HUES6 (cell line): ENCODE data around the gene IL9R.
"Not testable (repeated sequence)": the region's sequence is repeated elsewhere in the genome, so short reads cannot be mapped to it uniquely, and the experiment has no call there.

Source experiments
- H3K27ac ChIP-seq: 2 replicates; pipeline ENCODE4 v1.7.0; 2013; ENCODE audit warnings: low read depth, mild to moderate bottlenecking, low read length, inconsistent platforms
- H3K27me3 ChIP-seq: 2 replicates; pipeline ENCODE4 v1.6.1; 2013; ENCODE audit warnings: low read length; ENCODE audit not compliant: control insufficient read depth, insufficient read depth
- H3K36me3 ChIP-seq: 2 replicates; pipeline ENCODE4 v1.6.1; 2013; ENCODE audit warnings: low read length; ENCODE audit not compliant: control insufficient read depth, insufficient read depth
- H3K4me1 ChIP-seq: 2 replicates; pipeline ENCODE4 v1.6.1; 2013; ENCODE audit warnings: low read length; ENCODE audit not compliant: control insufficient read depth, insufficient read depth
- H3K4me3 ChIP-seq: 2 replicates; pipeline ENCODE4 v1.5.1; 2013; ENCODE audit warnings: low read depth, low read length
- H3K9ac ChIP-seq: one replicate; pipeline ENCODE4 v1.6.1; 2013; ENCODE audit warnings: mild to moderate bottlenecking, low read length
- H3K9me3 ChIP-seq: 2 replicates; pipeline ENCODE4 v1.6.1; 2013; ENCODE audit warnings: low read depth, low read length; ENCODE audit not compliant: control insufficient read depth, insufficient read depth

The IL9R gene

DNA sequence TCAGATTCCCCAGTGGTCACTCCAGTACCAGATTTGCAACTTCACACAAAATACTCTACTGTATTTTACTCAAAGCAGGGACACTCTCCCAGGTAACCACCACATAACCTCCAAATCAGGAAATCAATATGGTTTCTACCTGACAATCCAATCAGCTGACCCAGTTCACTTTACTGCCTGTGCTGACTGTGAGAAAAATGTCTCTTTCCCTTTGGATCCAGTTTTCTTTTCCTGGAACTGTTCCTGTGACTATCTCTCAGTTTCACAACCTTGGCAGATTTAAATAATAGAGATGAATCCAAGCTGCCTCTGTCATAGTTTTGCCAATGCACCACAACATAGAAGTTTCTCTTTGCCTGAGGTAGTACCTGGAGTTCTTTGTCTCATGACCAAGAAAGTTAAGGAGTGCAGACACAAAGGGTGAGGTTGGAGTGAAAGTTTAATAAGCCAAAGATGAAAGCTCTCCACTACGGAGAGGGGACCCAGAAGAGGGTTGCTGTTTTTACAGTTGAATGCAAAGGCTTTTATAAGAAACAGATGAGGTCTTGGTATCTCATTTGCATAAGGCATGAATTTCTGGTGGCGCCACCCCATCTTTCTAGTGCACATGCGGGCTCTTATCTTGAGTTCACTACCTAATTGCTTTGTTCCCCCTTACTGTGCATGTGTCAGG lies 29.7 kb upstream of the IL9R start:
- Histone ChIP-seq H3K4me1 (no peaks in the 10 kb centered on the region), H3K27ac (no peak overlapping the region), H3K4me3 (no peak overlapping the region), H3K9ac (no peak overlapping the region), H3K36me3 (no peaks in the 10 kb centered on the region), H3K9me3 (peaks cover 56% of the 10 kb centered on the region), H3K27me3 (no peaks in the 10 kb centered on the region)

DNA sequence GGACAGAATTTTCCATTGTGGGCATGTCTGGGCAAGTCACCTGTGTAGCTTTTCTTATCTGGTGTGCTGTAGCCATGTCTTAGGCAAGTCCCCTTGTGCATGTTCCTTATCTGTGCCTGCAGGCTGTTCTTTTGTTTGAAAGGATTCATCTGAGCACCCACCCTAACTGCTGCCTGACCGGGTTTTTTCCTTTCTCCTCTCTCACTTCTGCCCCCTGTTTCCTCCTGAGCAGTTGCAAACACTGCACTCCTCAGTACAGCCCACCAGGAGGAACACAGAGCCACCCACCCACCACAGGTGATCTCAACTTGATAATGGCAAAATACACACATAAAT lies 29.2 kb upstream of the IL9R start:
- Histone ChIP-seq H3K27ac (no peak overlapping the region), H3K27me3 (no peaks in the 10 kb centered on the region), H3K4me1 (no peaks in the 10 kb centered on the region), H3K9me3 (peaks cover 51% of the 10 kb centered on the region), H3K9ac (no peak overlapping the region), H3K36me3 (no peaks in the 10 kb centered on the region), H3K4me3 (no peak overlapping the region)

- Histone ChIP-seq H3K4me1 (no peaks in the 10 kb centered on the region), H3K27me3 (no peaks in the 10 kb centered on the region), H3K4me3 (no peak overlapping the region), H3K9ac (no peak overlapping the region), H3K36me3 (no peaks in the 10 kb centered on the region), H3K9me3 (peaks cover 46% of the 10 kb centered on the region), H3K27ac (no peak overlapping the region)
Measured at GRCh38 chrX:155968791-155969190, 28.7 kb upstream of the IL9R start.

GRCh38 chrX:155971658-155972057 lies 25.8 kb upstream of the IL9R start:
- H3K9me3 ChIP-seq = peaks cover 36% of the 10 kb centered on the region
- not testable (repeated sequence) for H3K4me3 ChIP-seq

DNA sequence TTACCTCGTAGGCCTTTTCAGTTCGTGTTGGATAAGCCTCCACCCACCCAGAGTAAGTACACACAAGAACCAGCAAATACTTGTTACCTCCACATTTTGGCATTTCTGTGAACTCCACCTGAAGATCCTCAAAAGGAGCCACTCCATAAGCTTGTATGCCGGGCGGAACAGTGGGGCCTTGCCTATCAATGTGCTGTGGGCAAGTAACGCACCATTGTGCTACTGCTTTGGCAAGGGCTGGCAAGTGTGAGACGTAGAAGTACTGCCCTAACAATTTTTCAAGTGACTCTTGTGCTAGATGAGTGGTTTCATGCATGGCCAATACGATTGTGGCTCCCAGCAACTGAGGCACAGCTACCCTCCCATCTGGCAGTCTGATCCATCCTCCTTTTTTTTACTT lies 25.3 kb upstream of the IL9R start:
- H3K27me3 ChIP-seq, H3K4me1 ChIP-seq, H3K4me3 ChIP-seq, H3K36me3 ChIP-seq, H3K9ac ChIP-seq, H3K27ac ChIP-seq: not testable (repeated sequence)
- peaks cover 39% of the 10 kb centered on the region for H3K9me3 ChIP-seq

More at GRCh38 chrX:155971658-155972057, 25.8 kb upstream of the IL9R start:
- not testable (repeated sequence) for H3K9ac ChIP-seq, H3K27ac ChIP-seq, H3K4me1 ChIP-seq, H3K27me3 ChIP-seq, H3K36me3 ChIP-seq

DNA sequence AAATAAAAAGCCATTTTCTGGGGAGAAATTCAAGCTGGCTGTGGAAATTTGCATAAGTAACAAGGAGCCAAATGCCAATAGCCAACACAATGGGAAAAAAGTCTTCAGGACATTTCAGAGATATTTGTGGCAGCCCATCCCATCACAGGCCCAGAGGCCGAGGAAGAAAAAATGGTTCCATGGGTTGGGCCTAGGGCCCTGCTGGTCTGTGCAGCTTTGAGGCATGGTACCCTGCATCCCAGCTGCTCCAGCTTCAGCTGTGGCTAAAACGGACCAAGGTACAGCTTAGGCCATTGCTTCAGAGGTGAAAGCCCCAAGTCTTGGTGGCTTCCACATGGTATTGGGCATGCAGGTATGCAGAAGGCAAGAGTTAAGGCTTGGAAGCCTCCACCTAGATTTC lies 14.2 kb upstream of the IL9R start:
- Histone ChIP-seq H3K9me3 (peaks cover 52% of the 10 kb centered on the region), H3K27ac (no peak overlapping the region), H3K27me3 (no peaks in the 10 kb centered on the region), H3K4me1 (no peaks in the 10 kb centered on the region), H3K4me3 (no peak overlapping the region), H3K36me3 (no peaks in the 10 kb centered on the region), H3K9ac (no peak overlapping the region)

DNA sequence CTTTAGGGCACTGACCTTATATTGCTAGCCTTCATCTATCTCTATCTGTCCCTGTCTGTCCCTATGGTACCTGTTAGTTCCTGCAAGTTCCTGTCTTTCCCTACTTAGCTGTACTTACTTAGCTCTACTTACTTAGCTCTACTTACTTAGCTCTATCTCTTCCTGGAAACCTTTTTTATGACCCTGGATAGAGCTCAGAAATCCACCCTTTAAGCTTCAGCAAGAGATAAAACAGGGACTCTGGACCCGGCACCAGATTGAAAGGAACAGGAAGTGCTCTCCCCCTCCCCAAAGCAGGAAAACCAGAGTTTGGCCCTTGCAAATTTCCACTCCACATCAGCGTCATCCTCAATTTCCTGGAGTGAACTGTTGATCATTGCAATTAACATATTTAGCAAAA lies 12.3 kb upstream of the IL9R start:
- Histone ChIP-seq H3K9ac (no peak overlapping the region), H3K4me1 (no peaks in the 10 kb centered on the region), H3K36me3 (no peaks in the 10 kb centered on the region), H3K9me3 (peaks cover 58% of the 10 kb centered on the region), H3K4me3 (no peak overlapping the region), H3K27ac (no peak overlapping the region), H3K27me3 (no peaks in the 10 kb centered on the region)

- not testable (repeated sequence) for H3K4me3 ChIP-seq, H3K9ac ChIP-seq, H3K27ac ChIP-seq, H3K4me1 ChIP-seq, H3K36me3 ChIP-seq, H3K27me3 ChIP-seq
- H3K9me3 ChIP-seq = peaks cover 59% of the 10 kb centered on the region
Measured at GRCh38 chrX:155986995-155987394, 10.5 kb upstream of the IL9R start.

DNA sequence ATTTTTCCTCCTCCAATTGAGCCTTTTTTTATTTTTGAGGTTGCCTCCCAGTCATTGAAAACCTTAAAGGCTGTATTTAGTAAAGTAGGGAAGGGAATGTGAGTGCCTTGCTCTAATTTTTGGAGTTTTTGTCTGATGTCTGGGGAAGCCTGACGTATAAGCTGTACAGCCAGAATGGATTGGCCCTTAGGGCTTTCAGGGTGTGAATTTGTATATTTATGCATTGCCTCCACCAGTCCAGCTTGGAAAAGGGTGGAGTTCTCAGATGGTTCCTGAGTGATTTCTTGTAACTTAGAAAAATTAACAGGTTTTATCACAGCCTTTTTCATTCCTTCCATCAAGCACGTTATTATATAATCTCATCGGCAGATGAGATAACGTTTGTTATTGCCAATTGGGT lies 8.6 kb upstream of the IL9R start:
- peaks cover 44% of the 10 kb centered on the region for H3K9me3 ChIP-seq
- H3K27ac ChIP-seq = no peak overlapping the region
- H3K4me3 ChIP-seq = no peak overlapping the region
- H3K9ac ChIP-seq = no peak overlapping the region
- no peaks in the 10 kb centered on the region for H3K27me3 ChIP-seq
- H3K4me1 ChIP-seq = no peaks in the 10 kb centered on the region
- no peaks in the 10 kb centered on the region for H3K36me3 ChIP-seq

GRCh38 chrX:155993421-155993820 lies 4.1 kb upstream of the IL9R start:
- Histone ChIP-seq H3K4me3 (no peak overlapping the region), H3K27me3 (no peaks in the 10 kb centered on the region), H3K27ac (no peak overlapping the region), H3K4me1 (no peaks in the 10 kb centered on the region), H3K36me3 (no peaks in the 10 kb centered on the region), H3K9me3 (peaks cover 19% of the 10 kb centered on the region; the same call in 1 of the 2 replicates), H3K9ac (no peak overlapping the region)

DNA sequence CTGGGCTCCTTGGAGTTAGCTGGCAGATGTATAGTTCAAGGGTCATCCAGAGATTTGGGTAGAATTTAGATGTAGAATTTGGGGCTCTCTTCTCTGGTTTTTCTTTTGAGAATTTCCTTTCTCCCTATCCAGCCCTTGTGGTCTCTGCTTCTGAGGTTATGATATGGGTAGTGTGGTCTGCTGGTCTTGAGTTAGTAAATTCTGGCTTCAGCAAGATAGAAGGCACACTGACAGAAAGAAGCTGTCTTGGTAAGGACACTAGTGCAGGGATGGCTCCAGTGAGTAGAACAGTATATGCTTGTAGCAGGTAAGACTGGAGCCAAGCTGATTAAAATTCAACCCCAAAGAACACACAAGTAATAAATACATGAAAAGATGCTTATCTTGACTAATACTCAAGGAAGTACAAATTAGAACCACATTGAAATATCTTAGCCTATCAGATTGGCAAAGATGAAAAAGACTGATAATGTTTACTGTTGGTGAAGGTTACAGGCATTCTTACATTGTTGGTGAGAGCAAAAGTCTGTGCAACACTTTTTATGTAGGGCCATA lies 2.1 kb upstream of the IL9R start:
- Histone ChIP-seq H3K9me3 (peaks cover 25% of the 10 kb centered on the region; the same call in 1 of the 2 replicates), H3K27ac (no peak overlapping the region), H3K9ac (no peak overlapping the region), H3K4me1 (no peaks in the 10 kb centered on the region), H3K27me3 (no peaks in the 10 kb centered on the region), H3K4me3 (no peak overlapping the region), H3K36me3 (no peaks in the 10 kb centered on the region)
